ENCODE results near the gene LRIG3. TPM values are rescaled to one million over a fixed set of nuclear protein-coding genes. Genes with fewer than 3 reads are reported as not detected.
A peak's percentile ranks its signal among the peaks of the same experiment; 100 is the strongest.
"Not testable (repeated sequence)": the region's sequence is repeated elsewhere in the genome, so short reads cannot be mapped to it uniquely, and the experiment has no call there.

The LRIG3 gene
- polyA plus RNA-seq (ENCODE audit: insufficient read length in 3 of 3) = 10 to 100 TPM; 35.0 to 35.1 (median 35.0) TPM
- long read RNA-seq, donor 1, full-length matches to known transcripts = 2 of 2 reads
- long read RNA-seq, donor 1, partial matches to known transcripts = 0 of 2 reads
- long read RNA-seq, donor 1, other reads (novel, unspliced or antisense) = 0 of 2 reads
- long read RNA-seq, donor 2, full-length matches to known transcripts = 3 of 16 reads
- long read RNA-seq, donor 2, partial matches to known transcripts = 13 of 16 reads
- long read RNA-seq, donor 2, other reads (novel, unspliced or antisense) = 0 of 16 reads
- long read RNA-seq, donor 3, full-length matches to known transcripts = 4 of 4 reads
- long read RNA-seq, donor 3, partial matches to known transcripts = 0 of 4 reads
- long read RNA-seq, donor 3, other reads (novel, unspliced or antisense) = 0 of 4 reads
- long read RNA-seq, donor 4, full-length matches to known transcripts = 1 of 8 reads
- long read RNA-seq, donor 4, partial matches to known transcripts = 7 of 8 reads
- long read RNA-seq, donor 4, other reads (novel, unspliced or antisense) = 0 of 8 reads
- long read RNA-seq, donor 5, full-length matches to known transcripts = 6 of 6 reads
- long read RNA-seq, donor 5, partial matches to known transcripts = 0 of 6 reads
- long read RNA-seq, donor 5, other reads (novel, unspliced or antisense) = 0 of 6 reads
- long read RNA-seq, donor 6, full-length matches to known transcripts = 3 of 9 reads
- long read RNA-seq, donor 6, partial matches to known transcripts = 6 of 9 reads
- long read RNA-seq, donor 6, other reads (novel, unspliced or antisense) = 0 of 9 reads
- long read RNA-seq, donor 7, full-length matches to known transcripts = 3 of 8 reads
- long read RNA-seq, donor 7, partial matches to known transcripts = 5 of 8 reads
- long read RNA-seq, donor 7, other reads (novel, unspliced or antisense) = 0 of 8 reads
- long read RNA-seq, donor 8, full-length matches to known transcripts = 6 of 29 reads
- long read RNA-seq, donor 8, partial matches to known transcripts = 23 of 29 reads
- long read RNA-seq, donor 8, other reads (novel, unspliced or antisense) = 0 of 29 reads
- long read RNA-seq, donor 9, full-length matches to known transcripts = 5 of 22 reads
- long read RNA-seq, donor 9, partial matches to known transcripts = 17 of 22 reads
- long read RNA-seq, donor 9, other reads (novel, unspliced or antisense) = 0 of 22 reads
- long read RNA-seq, donor 10, full-length matches to known transcripts = 3 of 16 reads
- long read RNA-seq, donor 10, partial matches to known transcripts = 13 of 16 reads
- long read RNA-seq, donor 10, other reads (novel, unspliced or antisense) = 0 of 16 reads
- long read RNA-seq, donor 11, full-length matches to known transcripts = 2 of 2 reads
- long read RNA-seq, donor 11, partial matches to known transcripts = 0 of 2 reads
- long read RNA-seq, donor 11, other reads (novel, unspliced or antisense) = 0 of 2 reads
- long read RNA-seq, donor 12, full-length matches to known transcripts = 5 of 18 reads
- long read RNA-seq, donor 12, partial matches to known transcripts = 13 of 18 reads
- long read RNA-seq, donor 12, other reads (novel, unspliced or antisense) = 0 of 18 reads
- long read RNA-seq, donor 13, partial matches to known transcripts = 0 of 1 reads
- long read RNA-seq, donor 13, other reads (novel, unspliced or antisense) = 0 of 1 reads
- long read RNA-seq, donor 14 = 0 reads
- long read RNA-seq, donor 15, full-length matches to known transcripts = 6 of 23 reads
- long read RNA-seq, donor 15, partial matches to known transcripts = 17 of 23 reads
- long read RNA-seq, donor 15, other reads (novel, unspliced or antisense) = 0 of 23 reads
- long read RNA-seq, donor 16, full-length matches to known transcripts = 4 of 14 reads
- long read RNA-seq, donor 16, partial matches to known transcripts = 10 of 14 reads
- long read RNA-seq, donor 16, other reads (novel, unspliced or antisense) = 0 of 14 reads

- peak; percentile 94 for DNase-seq
These were observed at the start of gene LRIG3 for GRCh38 chr12:58920102-58920960. Gene LRIG3 (minus strand): TSS chr12:58920504. CDS start chr12:58920235, 269 bp downstream.

DNA sequence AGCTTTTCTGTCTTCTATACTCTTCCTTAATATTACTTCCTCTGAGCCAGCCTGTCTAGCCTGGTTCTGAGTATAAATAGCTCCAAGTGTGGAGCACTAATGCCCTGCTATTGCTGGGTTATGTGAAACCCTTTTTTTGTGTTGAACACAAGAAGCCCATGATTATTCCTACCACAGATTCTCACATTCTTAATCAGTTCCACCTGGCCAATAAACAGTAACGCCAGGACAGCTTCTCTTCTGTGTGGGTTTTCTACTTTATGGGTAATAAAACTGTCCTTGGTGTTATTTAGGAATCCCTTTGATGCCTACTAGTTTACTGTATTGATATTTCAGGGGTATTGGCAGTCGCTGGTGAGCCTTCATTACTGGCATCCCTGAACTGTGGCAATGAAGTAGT lies 48.9 kb upstream of the LRIG3 start:
- peak; percentile 43 for DNase-seq

- no peak for DNase-seq
These were observed 47.3 kb upstream of the LRIG3 start for GRCh38 chr12:58967561-58967960.

GRCh38 chr12:58966939-58967338 lies 46.6 kb upstream of the LRIG3 start:
- DNase-seq = no peak

- DNase-seq = no peak
These were observed 45.3 kb upstream of the LRIG3 start for GRCh38 chr12:58965568-58965967.

- no peak for DNase-seq
These were observed 43.5 kb upstream of the LRIG3 start for GRCh38 chr12:58963844-58964243.

DNA sequence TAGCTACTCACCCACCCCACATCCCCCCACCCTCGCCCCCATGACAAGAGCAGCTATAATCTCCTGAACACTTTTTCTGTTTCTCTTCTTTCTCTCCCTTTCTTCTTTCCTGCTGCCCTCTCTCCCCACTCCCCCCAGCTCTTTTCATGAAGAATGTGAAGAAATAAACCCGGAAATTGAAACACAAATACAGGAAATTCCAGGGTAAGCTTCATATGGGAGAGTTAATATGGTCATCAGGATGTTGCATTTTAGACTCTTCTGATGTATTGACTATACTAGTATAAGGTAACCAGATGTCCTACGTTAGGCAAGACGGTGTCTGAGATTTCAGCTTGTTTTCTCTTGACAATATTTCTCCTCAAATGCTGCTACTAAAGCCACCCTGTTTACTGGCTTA lies 41.6 kb upstream of the LRIG3 start:
- DNase-seq = no peak

GRCh38 chr12:58961166-58961565 lies 40.9 kb upstream of the LRIG3 start:
- DNase-seq = peak; percentile 24

DNA sequence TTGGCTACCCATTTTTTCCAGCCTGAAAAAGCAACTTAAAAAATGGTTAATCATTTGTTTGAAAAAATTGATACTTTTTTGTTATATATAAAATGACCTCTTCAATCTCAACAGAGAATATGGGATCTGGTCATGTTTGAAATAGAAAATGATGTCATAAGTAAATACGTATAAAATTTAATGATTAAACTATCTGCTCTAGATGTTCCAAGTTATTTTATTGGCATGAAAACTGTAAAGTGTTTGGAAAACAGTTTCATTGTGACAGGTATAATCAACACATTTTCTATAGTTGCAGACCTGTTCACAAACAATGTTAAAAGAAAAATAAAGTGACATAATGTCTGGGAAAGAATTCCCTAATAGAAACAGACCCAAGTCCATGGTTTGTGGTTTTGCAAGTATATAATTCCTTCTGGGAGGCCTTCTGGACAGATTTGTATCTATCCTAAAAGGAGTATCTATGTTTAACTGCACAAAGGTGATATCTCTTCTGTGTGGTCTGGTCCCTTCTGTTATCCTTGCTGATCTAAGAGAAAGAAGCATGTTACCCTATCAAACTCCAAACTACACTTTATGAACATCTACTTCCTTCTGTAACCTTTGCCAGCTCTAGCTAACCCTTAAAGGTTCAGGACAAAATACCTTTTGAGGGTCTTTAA lies 39.5 kb upstream of the LRIG3 start:
- no peak for DNase-seq

GRCh38 chr12:58957298-58957697 lies 37.0 kb upstream of the LRIG3 start:
- no peak for DNase-seq

- no peak for DNase-seq
These were observed 35.5 kb upstream of the LRIG3 start for GRCh38 chr12:58955849-58956248.

GRCh38 chr12:58954002-58954401 lies 33.7 kb upstream of the LRIG3 start:
- DNase-seq = no peak

GRCh38 chr12:58950739-58951100 lies 30.4 kb upstream of the LRIG3 start:
- DNase-seq = no peak

- not testable (repeated sequence) for DNase-seq
These were observed 29.8 kb upstream of the LRIG3 start for GRCh38 chr12:58949954-58950738.

DNA sequence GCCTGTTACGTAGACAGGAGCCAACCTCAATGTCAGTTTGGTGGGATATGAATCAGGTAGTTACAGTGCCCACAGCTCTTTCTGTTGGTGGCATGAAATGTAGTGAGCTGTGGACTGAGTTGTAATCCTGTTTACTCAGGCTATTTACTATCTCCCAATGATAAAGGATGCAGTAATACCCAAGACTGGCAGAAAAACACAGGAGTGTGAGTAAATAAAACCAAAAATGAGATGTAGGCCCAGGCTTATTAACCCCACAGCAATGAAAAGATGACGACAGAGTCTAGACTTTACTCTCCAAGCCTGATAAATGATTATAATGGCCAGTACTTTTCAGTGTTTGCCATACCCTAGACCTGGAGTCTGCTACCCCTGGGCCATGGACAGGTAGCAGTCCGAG lies 22.8 kb upstream of the LRIG3 start:
- no peak for DNase-seq

DNA sequence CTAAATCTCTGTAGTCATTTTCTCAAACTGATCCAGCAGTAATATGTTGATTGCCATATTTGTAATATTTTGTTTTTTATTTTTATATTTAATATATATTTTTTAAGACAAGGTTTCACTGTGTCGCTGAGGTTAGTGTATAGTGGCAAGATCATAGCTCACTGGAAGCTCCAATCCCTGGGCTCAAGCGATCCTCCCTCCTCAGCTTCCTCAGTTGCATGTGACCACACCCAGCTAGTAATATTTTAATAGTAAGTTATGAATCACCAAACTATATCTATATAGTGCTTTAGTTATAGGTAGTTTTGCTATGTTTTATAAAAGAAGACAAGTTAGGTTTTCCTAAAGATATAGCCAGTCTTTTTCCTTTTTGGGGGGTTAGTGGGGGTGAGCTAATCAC lies 22.0 kb upstream of the LRIG3 start:
- no peak for DNase-seq

GRCh38 chr12:58939399-58940100 lies 19.2 kb upstream of the LRIG3 start:
- no peak for DNase-seq
